HG02798 (cell line): ENCODE data around the gene ASCC3.

Experiments used
- ATAC-seq: cut with Tn5 transposase; IDR thresholded peaks from one replicate; pipeline ENCODE4 v1.9.1; 2021; ENCODE audit warnings: mild to moderate bottlenecking; ENCODE audit not compliant: unreplicated experiment, poor library complexity

The ASCC3 gene

DNA sequence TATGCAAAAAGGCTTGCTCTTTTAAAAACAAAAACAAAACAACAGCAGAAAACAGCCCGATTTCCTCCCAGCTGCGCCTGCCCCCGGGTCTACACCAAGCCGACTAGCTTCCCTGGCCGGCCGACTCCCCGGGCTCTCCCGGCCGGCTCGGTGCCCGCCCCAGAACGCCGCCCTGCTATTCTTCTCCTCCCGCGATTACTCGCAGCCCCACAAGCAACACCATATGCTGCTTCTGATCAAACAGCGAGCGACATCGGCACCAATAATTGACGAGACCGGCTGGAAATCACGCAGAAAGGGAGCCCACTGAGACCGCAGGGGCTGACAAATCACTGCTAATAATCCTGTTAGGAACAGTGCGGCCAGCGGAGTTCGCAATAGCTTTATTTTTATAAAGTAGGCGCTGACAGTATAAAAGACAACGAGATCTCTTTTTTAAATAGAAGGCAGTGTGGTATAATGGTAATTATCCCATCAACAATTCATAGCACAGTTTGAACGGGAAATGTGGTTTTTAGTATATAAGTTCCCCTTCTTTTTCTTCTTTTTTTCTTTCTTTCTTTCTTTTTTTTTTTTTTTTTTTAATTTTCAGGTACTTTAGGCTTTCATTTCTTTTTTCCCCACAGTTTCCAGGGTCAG lies 419.7 kb downstream of the ASCC3 start:
- ATAC-seq: no peak

DNA sequence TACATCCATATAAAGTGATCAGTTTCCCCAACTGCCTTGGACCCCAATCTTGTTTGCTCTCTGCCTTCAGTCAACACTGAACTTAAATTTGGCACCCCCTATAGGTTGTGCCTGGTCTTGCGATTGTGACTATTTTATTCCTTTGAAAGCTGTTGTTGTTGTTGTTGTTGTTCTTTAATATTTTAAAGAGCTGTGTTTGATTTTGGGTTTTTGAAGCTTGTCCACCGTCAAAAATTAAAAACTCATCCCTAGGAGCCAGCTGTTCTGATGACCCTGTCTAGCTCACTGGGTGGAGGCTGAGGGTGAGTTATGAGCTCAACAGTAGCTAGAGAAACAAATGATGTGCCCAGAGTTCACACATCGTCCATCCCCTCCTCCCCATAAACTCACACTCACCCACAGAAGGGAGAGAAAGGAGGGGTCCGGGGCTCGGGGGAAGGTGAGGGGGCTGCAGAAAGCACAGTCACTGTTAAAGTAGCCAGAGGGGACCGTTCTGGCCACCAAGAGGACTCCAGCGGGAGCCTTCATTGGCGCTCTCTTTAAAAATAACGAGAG lies 420.4 kb downstream of the ASCC3 start:
- no peak for ATAC-seq

DNA sequence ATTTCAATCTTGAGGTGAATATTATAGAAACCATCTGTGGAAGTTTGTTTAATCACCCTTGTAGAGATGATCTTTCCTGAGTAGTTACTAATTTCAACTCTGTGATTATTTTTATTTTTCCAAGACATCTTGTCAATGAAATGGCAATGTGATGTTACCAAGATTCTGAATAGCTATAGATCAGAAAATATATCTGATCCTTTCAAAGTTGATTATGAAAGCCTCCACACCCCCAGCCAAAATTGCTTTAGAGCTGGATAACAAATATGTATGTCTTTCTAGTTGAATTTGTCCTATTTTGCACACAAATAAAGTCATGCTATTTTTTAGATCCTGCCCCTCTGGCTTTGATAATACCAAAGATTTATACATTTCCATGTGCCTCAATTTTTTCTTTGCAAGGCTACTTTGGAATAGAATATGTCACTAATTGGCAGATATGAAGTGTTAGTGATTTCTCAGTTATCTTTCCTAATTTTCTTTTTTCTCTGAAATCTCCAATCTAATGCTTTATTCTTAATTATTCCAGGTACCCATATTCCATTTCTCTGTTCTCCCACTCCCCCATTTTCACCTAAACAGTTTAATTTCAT lies 421.4 kb downstream of the ASCC3 start:
- no peak for ATAC-seq

DNA sequence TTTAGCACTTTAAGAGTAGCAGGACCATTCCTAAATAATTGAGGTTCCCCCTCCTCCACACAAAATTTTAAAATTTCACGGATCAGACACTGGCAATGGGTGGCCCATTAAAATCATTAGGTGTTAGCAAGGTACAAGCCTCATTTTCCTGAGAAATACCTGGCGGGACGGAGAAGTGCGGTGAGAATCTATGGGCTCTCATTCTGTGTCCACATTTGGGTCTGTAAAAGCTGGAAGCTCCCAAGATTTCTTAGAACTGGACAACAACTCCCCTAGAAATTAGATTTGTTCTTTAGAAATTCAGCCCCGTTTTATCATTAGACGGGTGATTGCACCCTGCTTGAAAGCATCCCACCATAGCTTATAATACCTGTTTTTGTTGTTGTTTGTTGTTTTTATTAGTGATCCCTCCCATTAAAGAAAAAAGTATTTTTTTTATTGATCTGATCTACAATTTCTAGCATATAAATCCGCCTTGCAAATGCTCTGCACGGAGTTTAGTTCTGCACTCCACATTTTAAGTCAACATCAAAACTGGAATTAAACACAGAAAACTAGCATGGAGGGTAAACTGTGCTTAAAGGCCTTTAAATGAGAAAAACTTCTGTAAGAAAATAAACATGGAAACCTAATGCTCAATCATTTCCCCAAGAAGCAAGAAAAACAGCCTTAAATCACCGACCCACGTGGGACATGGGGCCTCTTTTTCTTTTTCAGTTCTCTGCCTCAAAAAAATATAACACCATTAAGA lies 422.1 kb downstream of the ASCC3 start:
- ATAC-seq: no peak
